ENCODE results near the gene KLHL28.
A peak's percentile ranks its signal among the peaks of the same experiment; 100 is the strongest.
"Not testable (repeated sequence)": the region's sequence is repeated elsewhere in the genome, so short reads cannot be mapped to it uniquely, and the experiment has no call there.

The KLHL28 gene

GRCh38 chr14:44910821-44911220 lies 50.9 kb downstream of the KLHL28 start:
- Histone ChIP-seq H3K4me3 (ENCODE audit: low read depth in 1 of 5, low read length in 5 of 5) (no peak overlapping the region), H3K27ac (ENCODE audit: low read depth, low read length) (no peak overlapping the region), H3K9me3 (ENCODE audit: control insufficient read depth in 5 of 5, low read length in 5 of 5) (no peaks in the 10 kb centered on the region), H3K4me1 (ENCODE audit: control insufficient read depth in 5 of 5, insufficient read depth in 5 of 5, low read length in 5 of 5) (peaks cover 0 to 18% (median 17%) of the 10 kb centered on the region in 5 donors), H3K9ac (ENCODE audit: low read length in 5 of 5) (no peak overlapping the region), H3K27me3 (ENCODE audit: control insufficient read depth in 5 of 5, insufficient read depth in 4 of 5, low read length in 5 of 5) (no peaks in the 10 kb centered on the region), H3K36me3 (ENCODE audit: control insufficient read depth in 5 of 5, insufficient read depth in 5 of 5, low read length in 5 of 5) (peaks cover 0 to 6% (median 0%) of the 10 kb centered on the region in 5 donors)

DNA sequence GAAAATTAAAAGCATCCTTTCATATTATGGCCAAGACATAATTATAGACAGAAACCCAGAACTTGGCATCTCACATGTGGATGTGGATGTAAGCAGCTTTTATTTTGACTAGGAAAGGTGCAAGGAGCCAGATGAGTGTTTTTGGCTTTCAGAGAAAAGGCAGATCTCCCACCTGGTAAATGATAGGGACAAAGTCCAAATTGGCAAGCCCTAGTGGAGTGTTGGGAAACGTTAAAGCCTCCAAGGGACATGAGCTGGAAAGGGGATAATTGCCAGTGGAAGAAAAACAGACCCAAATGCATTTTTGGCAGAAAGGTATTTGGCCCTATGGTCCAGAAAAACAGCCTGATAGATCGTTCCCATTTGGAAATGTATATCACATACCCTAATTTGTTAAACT lies 60.1 kb downstream of the KLHL28 start:
- H3K4me1 ChIP-seq (ENCODE audit: control insufficient read depth in 5 of 5, insufficient read depth in 5 of 5, low read length in 5 of 5), result peaks cover 1 to 24% (median 19%) of the 10 kb centered on the region in 5 donors
- H3K4me3 ChIP-seq (ENCODE audit: low read depth in 1 of 5, low read length in 5 of 5), result no peak overlapping the region
- no peak overlapping the region for H3K27ac ChIP-seq (ENCODE audit: low read depth, low read length)
- no peak overlapping the region for H3K9ac ChIP-seq (ENCODE audit: low read length in 5 of 5)
- H3K36me3 ChIP-seq (ENCODE audit: control insufficient read depth in 5 of 5, insufficient read depth in 5 of 5, low read length in 5 of 5), result peaks cover 4 to 24% (median 14%) of the 10 kb centered on the region in 5 donors
- no peaks in the 10 kb centered on the region for H3K9me3 ChIP-seq (ENCODE audit: control insufficient read depth in 5 of 5, low read length in 5 of 5)
- no peaks in the 10 kb centered on the region for H3K27me3 ChIP-seq (ENCODE audit: control insufficient read depth in 5 of 5, insufficient read depth in 4 of 5, low read length in 5 of 5)

DNA sequence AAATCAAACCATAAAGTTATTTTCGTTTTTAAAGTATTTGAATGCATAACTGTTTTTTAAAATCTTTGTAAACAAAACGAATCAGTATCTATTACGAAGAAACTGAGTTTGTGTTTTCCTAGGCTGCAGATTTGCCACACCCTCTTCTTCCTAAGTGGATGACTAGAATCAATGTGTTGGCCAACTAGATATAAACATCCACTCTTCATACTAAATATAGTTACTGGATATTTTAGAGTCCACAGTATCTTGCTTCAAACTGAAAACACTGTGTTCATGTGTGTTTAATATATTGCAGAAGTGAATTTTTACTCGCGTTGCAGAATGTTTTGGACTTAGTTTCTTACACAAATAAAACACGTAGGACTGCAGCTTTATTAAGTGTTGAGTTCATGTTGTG lies 63.2 kb downstream of the KLHL28 start:
- Histone ChIP-seq H3K9ac (ENCODE audit: low read length in 5 of 5) (peak overlapping the region in 1 of 5 donors; percentile 82), H3K27ac (ENCODE audit: low read depth, low read length) (peak overlapping the region; percentile 94), H3K9me3 (ENCODE audit: control insufficient read depth in 5 of 5, low read length in 5 of 5) (no peaks in the 10 kb centered on the region), H3K4me3 (ENCODE audit: low read depth in 1 of 5, low read length in 5 of 5) (peak overlapping the region; percentile 76 to 91 (median 82)), H3K27me3 (ENCODE audit: control insufficient read depth in 5 of 5, insufficient read depth in 4 of 5, low read length in 5 of 5) (no peaks in the 10 kb centered on the region), H3K4me1 (ENCODE audit: control insufficient read depth in 5 of 5, insufficient read depth in 5 of 5, low read length in 5 of 5) (peaks cover 1 to 28% (median 23%) of the 10 kb centered on the region in 5 donors), H3K36me3 (ENCODE audit: control insufficient read depth in 5 of 5, insufficient read depth in 5 of 5, low read length in 5 of 5) (peaks cover 0 to 3% (median 0%) of the 10 kb centered on the region in 5 donors)

DNA sequence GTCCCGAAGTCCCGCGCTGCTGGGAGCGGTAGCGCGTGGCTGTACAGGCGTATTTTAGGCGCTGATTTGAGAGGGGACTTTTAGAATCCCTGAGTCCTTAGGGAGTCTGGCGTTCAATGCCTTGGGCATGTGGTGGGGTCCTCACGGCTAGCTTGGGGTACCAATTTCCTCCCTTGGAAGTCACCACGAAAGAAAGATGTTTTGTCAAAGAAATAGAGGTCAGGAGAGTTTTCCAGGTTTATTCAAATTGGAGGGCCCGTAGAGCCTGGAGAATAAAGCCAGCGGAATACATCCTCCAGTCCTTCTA lies 63.9 kb downstream of the KLHL28 start:
- no peaks in the 10 kb centered on the region for H3K36me3 ChIP-seq (ENCODE audit: control insufficient read depth in 5 of 5, insufficient read depth in 5 of 5, low read length in 5 of 5)
- H3K4me1 ChIP-seq (ENCODE audit: control insufficient read depth in 5 of 5, insufficient read depth in 5 of 5, low read length in 5 of 5), result peaks cover 1 to 28% (median 23%) of the 10 kb centered on the region in 5 donors
- H3K4me3 ChIP-seq (ENCODE audit: low read depth in 1 of 5, low read length in 5 of 5), result peak overlapping the region; percentile 76 to 91 (median 82)
- peak overlapping the region; percentile 82 to 92 (median 90) for H3K9ac ChIP-seq (ENCODE audit: low read length in 5 of 5)
- peak overlapping the region; percentile 94 for H3K27ac ChIP-seq (ENCODE audit: low read depth, low read length)
- no peaks in the 10 kb centered on the region for H3K27me3 ChIP-seq (ENCODE audit: control insufficient read depth in 5 of 5, insufficient read depth in 4 of 5, low read length in 5 of 5)
- no peaks in the 10 kb centered on the region for H3K9me3 ChIP-seq (ENCODE audit: control insufficient read depth in 5 of 5, low read length in 5 of 5)

- H3K4me1 ChIP-seq (ENCODE audit: control insufficient read depth in 5 of 5, insufficient read depth in 5 of 5, low read length in 5 of 5), result peaks cover 1 to 27% (median 23%) of the 10 kb centered on the region in 5 donors
- H3K27me3 ChIP-seq (ENCODE audit: control insufficient read depth in 5 of 5, insufficient read depth in 4 of 5, low read length in 5 of 5), result no peaks in the 10 kb centered on the region
- H3K9me3 ChIP-seq (ENCODE audit: control insufficient read depth in 5 of 5, low read length in 5 of 5), result no peaks in the 10 kb centered on the region
- peak overlapping the region; percentile 76 to 91 (median 82) for H3K4me3 ChIP-seq (ENCODE audit: low read depth in 1 of 5, low read length in 5 of 5)
- H3K27ac ChIP-seq (ENCODE audit: low read depth, low read length), result peak overlapping the region; percentile 94
- H3K9ac ChIP-seq (ENCODE audit: low read length in 5 of 5), result peak overlapping the region; percentile 82 to 92 (median 90)
- H3K36me3 ChIP-seq (ENCODE audit: control insufficient read depth in 5 of 5, insufficient read depth in 5 of 5, low read length in 5 of 5), result no peaks in the 10 kb centered on the region
These were observed 64.5 kb downstream of the KLHL28 start for GRCh38 chr14:44897041-44897844.

- peak overlapping the region; percentile 94 for H3K27ac ChIP-seq (ENCODE audit: low read depth, low read length)
- peak overlapping the region in 4 of 5 donors; percentile 24 to 82 (median 41) for H3K4me3 ChIP-seq (ENCODE audit: low read depth in 1 of 5, low read length in 5 of 5)
- peaks cover 0 to 5% (median 0%) of the 10 kb centered on the region in 5 donors for H3K9me3 ChIP-seq (ENCODE audit: control insufficient read depth in 5 of 5, low read length in 5 of 5)
- H3K9ac ChIP-seq (ENCODE audit: low read length in 5 of 5), result no peak overlapping the region
- no peaks in the 10 kb centered on the region for H3K27me3 ChIP-seq (ENCODE audit: control insufficient read depth in 5 of 5, insufficient read depth in 4 of 5, low read length in 5 of 5)
- H3K4me1 ChIP-seq (ENCODE audit: control insufficient read depth in 5 of 5, insufficient read depth in 5 of 5, low read length in 5 of 5), result peaks cover 1 to 19% (median 17%) of the 10 kb centered on the region in 5 donors
- H3K36me3 ChIP-seq (ENCODE audit: control insufficient read depth in 5 of 5, insufficient read depth in 5 of 5, low read length in 5 of 5), result no peaks in the 10 kb centered on the region
These were observed 65.3 kb downstream of the KLHL28 start for GRCh38 chr14:44896275-44897040.

DNA sequence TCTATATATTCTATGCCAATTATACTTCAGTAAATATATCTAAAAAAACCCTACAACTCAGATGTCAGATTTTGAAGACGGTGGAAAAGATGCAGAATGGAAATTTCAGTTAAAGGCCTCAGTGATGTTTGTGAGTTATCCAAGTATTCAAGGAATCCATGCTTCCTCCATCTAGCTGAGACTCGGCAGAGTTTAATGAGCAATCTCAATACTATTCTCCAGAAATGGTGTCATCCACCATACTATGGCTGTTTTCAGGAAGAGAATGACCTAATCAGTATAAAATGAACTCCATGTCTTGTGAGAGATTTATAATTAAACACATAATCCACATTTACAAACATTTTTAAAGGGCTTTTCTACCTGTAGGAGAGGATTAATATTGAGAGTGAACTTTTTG lies 66.0 kb downstream of the KLHL28 start:
- H3K4me3 ChIP-seq (ENCODE audit: low read depth in 1 of 5, low read length in 5 of 5), result no peak overlapping the region
- no peaks in the 10 kb centered on the region for H3K27me3 ChIP-seq (ENCODE audit: control insufficient read depth in 5 of 5, insufficient read depth in 4 of 5, low read length in 5 of 5)
- H3K36me3 ChIP-seq (ENCODE audit: control insufficient read depth in 5 of 5, insufficient read depth in 5 of 5, low read length in 5 of 5), result no peaks in the 10 kb centered on the region
- H3K9me3 ChIP-seq (ENCODE audit: control insufficient read depth in 5 of 5, low read length in 5 of 5), result peaks cover 0 to 5% (median 0%) of the 10 kb centered on the region in 5 donors
- H3K27ac ChIP-seq (ENCODE audit: low read depth, low read length), result no peak overlapping the region
- peaks cover 1 to 18% (median 16%) of the 10 kb centered on the region in 5 donors for H3K4me1 ChIP-seq (ENCODE audit: control insufficient read depth in 5 of 5, insufficient read depth in 5 of 5, low read length in 5 of 5)
- no peak overlapping the region for H3K9ac ChIP-seq (ENCODE audit: low read length in 5 of 5)

- H3K4me1 ChIP-seq (ENCODE audit: control insufficient read depth in 5 of 5, insufficient read depth in 5 of 5, low read length in 5 of 5), result peaks cover 1 to 12% (median 12%) of the 10 kb centered on the region in 5 donors
- peaks cover 0 to 5% (median 0%) of the 10 kb centered on the region in 5 donors for H3K9me3 ChIP-seq (ENCODE audit: control insufficient read depth in 5 of 5, low read length in 5 of 5)
- no peaks in the 10 kb centered on the region for H3K36me3 ChIP-seq (ENCODE audit: control insufficient read depth in 5 of 5, insufficient read depth in 5 of 5, low read length in 5 of 5)
- no peak overlapping the region for H3K27ac ChIP-seq (ENCODE audit: low read depth, low read length)
- no peak overlapping the region for H3K4me3 ChIP-seq (ENCODE audit: low read depth in 1 of 5, low read length in 5 of 5)
- H3K27me3 ChIP-seq (ENCODE audit: control insufficient read depth in 5 of 5, insufficient read depth in 4 of 5, low read length in 5 of 5), result no peaks in the 10 kb centered on the region
- H3K9ac ChIP-seq (ENCODE audit: low read length in 5 of 5), result no peak overlapping the region
These were observed 68.2 kb downstream of the KLHL28 start for GRCh38 chr14:44893535-44893934.

- H3K36me3 ChIP-seq (ENCODE audit: control insufficient read depth in 5 of 5, insufficient read depth in 5 of 5, low read length in 5 of 5); H3K4me1 ChIP-seq (ENCODE audit: control insufficient read depth in 5 of 5, insufficient read depth in 5 of 5, low read length in 5 of 5); H3K4me3 ChIP-seq (ENCODE audit: low read depth in 1 of 5, low read length in 5 of 5); H3K27ac ChIP-seq (ENCODE audit: low read depth, low read length); H3K9me3 ChIP-seq (ENCODE audit: control insufficient read depth in 5 of 5, low read length in 5 of 5); H3K9ac ChIP-seq (ENCODE audit: low read length in 5 of 5); H3K27me3 ChIP-seq (ENCODE audit: control insufficient read depth in 5 of 5, insufficient read depth in 4 of 5, low read length in 5 of 5): not testable (repeated sequence)
These were observed 69.9 kb downstream of the KLHL28 start for GRCh38 chr14:44891726-44892372.

Data from subcutaneous abdominal adipose tissue (tissue), 5 donors.